ENCODE measurements around the gene SURF4.

SURF4 gene

DNA sequence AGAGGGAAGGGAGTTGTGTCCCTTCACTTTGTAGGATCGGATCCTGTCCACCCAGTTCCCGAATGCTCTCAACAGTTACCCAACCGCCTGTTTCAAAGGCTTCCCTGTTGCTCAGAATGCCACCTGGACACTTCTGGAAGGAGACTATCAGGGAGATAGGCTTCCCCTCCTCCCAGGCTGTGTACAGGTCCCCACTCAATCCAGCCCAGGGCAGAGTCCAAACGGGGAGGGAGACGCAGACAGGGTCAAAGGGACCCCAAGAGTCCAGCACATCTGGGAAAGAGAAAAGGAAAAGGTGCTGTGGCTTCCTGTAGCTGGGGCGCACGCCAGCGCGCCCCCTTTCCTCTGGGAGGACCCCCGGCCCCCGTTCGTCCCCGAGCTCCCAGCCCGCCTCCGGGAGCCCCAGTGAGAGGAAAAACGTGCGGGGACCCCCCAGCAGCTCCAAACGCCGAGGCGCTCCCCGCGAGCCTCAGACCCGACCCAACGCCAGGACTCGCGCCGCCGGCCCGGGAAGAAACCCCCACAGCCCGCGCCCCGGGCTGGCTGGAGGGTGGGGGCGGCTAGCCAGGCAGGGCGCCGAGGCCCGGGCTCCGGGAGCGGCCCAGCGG lies 640 bp downstream of the SURF4 start:
- in situ Hi-C loops (cut with MboI; ENCODE audit: low sequenced_read_pairs, unreplicated experiment): no loop called here
- TF ChIP-seq, protein P1, sequence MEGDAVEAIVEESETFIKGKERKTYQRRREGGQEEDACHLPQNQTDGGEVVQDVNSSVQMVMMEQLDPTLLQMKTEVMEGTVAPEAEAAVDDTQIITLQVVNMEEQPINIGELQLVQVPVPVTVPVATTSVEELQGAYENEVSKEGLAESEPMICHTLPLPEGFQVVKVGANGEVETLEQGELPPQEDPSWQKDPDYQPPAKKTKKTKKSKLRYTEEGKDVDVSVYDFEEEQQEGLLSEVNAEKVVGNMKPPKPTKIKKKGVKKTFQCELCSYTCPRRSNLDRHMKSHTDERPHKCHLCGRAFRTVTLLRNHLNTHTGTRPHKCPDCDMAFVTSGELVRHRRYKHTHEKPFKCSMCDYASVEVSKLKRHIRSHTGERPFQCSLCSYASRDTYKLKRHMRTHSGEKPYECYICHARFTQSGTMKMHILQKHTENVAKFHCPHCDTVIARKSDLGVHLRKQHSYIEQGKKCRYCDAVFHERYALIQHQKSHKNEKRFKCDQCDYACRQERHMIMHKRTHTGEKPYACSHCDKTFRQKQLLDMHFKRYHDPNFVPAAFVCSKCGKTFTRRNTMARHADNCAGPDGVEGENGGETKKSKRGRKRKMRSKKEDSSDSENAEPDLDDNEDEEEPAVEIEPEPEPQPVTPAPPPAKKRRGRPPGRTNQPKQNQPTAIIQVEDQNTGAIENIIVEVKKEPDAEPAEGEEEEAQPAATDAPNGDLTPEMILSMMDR (IDR thresholded peaks at IDR 0.05; ENCODE audit: borderline replicate concordance, control extremely low read depth, extremely low read depth, insufficient read depth, missing control alignments): no peak
- DNase-seq (ENCODE audit: low spot score): peak; percentile 65

DNA sequence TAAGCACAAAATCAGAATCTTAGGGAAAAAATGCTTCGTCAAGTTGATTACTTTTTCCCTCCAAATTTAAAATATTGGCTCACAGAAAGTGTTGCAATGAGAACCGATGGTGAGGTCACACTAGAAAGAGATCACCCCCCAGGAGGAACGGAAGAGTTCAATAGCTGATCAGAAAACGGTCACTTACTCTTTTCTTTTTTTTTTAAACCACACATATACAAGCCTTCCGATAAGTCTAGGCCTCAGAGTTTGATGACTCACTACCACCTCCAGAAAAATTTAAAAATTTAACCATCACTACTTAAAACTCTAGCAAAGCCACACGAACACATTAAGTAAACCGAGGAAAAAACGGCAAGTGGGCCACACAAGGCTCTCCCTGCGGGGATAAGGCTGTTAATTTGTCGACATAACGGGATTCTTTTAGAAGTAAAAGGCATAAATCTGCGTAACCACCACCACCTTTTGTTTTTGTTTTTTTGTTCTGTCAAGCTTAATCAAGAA lies 1.2 kb downstream of the SURF4 start:
- no peak for DNase-seq (ENCODE audit: low spot score)
- in situ Hi-C loops (cut with MboI; ENCODE audit: low sequenced_read_pairs, unreplicated experiment): no loop called here
- TF ChIP-seq, protein P1 (IDR thresholded peaks at IDR 0.05; ENCODE audit: borderline replicate concordance, control extremely low read depth, extremely low read depth, insufficient read depth, missing control alignments): no peak

DNA sequence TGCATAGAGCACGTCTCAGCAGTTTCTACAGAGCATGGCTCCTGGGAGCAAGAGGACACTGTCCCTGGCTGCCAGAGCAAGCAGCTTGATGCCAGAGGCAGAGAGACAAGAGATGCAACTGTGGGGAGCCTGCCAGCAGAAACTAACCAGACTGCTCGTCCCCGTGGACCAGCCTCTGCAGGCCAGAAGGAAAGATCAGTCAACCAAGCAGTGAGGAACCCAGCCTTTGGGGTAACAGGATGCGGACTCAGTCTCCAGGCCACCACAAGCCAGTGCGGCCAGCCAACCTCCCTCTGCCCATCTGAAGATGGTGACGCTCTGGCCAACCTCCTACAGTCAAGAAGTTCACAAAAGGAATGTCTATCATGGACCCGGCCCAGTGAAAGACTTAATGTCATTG lies 3.7 kb downstream of the SURF4 start:
- TF ChIP-seq, protein P1 (IDR thresholded peaks at IDR 0.05; ENCODE audit: borderline replicate concordance, control extremely low read depth, extremely low read depth, insufficient read depth, missing control alignments): no peak
- no peak for DNase-seq (ENCODE audit: low spot score)
- in situ Hi-C loops (cut with MboI; ENCODE audit: low sequenced_read_pairs, unreplicated experiment): no loop called here

DNA sequence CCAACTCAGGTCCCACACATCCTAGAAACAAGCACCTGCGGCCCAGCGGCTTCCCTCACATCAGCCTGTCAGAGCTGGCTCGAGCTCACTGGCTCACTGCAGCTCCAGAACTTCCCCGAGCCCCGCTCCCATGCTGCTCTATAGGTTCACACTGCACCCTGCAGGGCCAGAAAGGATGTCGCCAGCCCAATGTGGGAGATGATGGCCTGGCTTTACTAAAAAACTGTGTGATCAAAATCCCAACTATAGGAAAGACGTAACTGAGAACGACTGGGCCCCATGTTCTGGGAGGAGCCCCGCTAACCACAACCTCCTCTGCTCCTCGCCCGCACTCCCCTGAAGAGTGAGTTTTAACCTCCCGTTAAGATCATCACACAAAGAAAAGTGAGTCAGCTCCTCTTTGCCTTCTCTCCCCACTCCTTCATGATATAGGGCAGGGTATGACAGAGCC lies 4.6 kb downstream of the SURF4 start:
- no peak for DNase-seq (ENCODE audit: low spot score)
- TF ChIP-seq, protein P1 (IDR thresholded peaks at IDR 0.05; ENCODE audit: borderline replicate concordance, control extremely low read depth, extremely low read depth, insufficient read depth, missing control alignments): no peak
- in situ Hi-C loops (cut with MboI; ENCODE audit: low sequenced_read_pairs, unreplicated experiment): no loop called here

- DNase-seq (ENCODE audit: low spot score): no peak
- in situ Hi-C loops (cut with MboI; ENCODE audit: low sequenced_read_pairs, unreplicated experiment): no loop called here
- TF ChIP-seq, protein P1 (IDR thresholded peaks at IDR 0.05; ENCODE audit: borderline replicate concordance, control extremely low read depth, extremely low read depth, insufficient read depth, missing control alignments): no peak
Observed at GRCh38 chr9:133370685-133371084, 5.2 kb downstream of the SURF4 start.

DNA sequence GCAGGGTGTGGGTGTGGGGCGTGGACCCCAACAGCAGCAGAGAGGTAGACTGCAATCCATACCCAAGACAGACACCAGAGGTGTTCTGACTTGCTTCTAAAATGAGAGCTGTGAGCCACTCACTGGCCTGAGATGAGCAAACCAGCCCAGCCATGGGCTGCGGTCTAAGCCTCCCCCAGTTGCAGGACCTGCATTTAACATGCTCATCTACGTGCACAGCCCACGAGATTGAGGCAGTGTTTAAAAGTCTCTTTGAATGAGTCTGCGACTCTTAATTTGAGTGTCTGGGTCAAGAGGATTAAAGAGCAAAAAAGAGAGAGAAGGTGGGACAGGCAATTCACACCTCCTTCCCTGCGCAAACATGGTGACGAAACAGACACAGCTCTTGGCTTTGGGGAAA lies 5.9 kb downstream of the SURF4 start:
- in situ Hi-C loops (cut with MboI; ENCODE audit: low sequenced_read_pairs, unreplicated experiment): no loop called here
- DNase-seq (ENCODE audit: low spot score): no peak
- TF ChIP-seq, protein P1 (IDR thresholded peaks at IDR 0.05; ENCODE audit: borderline replicate concordance, control extremely low read depth, extremely low read depth, insufficient read depth, missing control alignments): no peak
